Endothelial cell (in vitro differentiated cells): ENCODE results near the gene ACTN2. TPM values are rescaled to one million over a fixed set of nuclear protein-coding genes. Genes with fewer than 3 reads are reported as not detected.

Experiments used
- DNase-seq: peaks from one replicate; pipeline ENCODE4 v3.0.0; 2021; ENCODE audit warnings: low spot score
- H3K27ac Mint-ChIP-seq: one replicate; pipeline ENCODE4 v1.8.0; 2021; ENCODE audit warnings: mixed read lengths, inconsistent platforms; ENCODE audit not compliant: unreplicated experiment
- H3K27me3 Mint-ChIP-seq: one replicate; pipeline ENCODE4 v1.8.0; 2021; ENCODE audit warnings: mild to moderate bottlenecking, moderate library complexity, mixed read lengths, inconsistent platforms; ENCODE audit not compliant: unreplicated experiment
- H3K36me3 Mint-ChIP-seq: one replicate; pipeline ENCODE4 v1.8.0; 2021; ENCODE audit warnings: mild to moderate bottlenecking, low read depth, mixed read lengths, inconsistent platforms; ENCODE audit not compliant: unreplicated experiment
- H3K4me1 Mint-ChIP-seq: one replicate; pipeline ENCODE4 v1.8.0; 2021; ENCODE audit warnings: mild to moderate bottlenecking, mixed read lengths, inconsistent platforms; ENCODE audit not compliant: unreplicated experiment
- H3K4me3 Mint-ChIP-seq: one replicate; pipeline ENCODE4 v1.8.0; 2021; ENCODE audit warnings: mild to moderate bottlenecking, mixed read lengths, inconsistent platforms; ENCODE audit not compliant: unreplicated experiment
- H3K9me3 Mint-ChIP-seq: one replicate; pipeline ENCODE4 v1.8.0; 2021; ENCODE audit warnings: mixed read lengths, inconsistent platforms; ENCODE audit not compliant: unreplicated experiment
- long read RNA-seq: library from polyadenylated mRNA; unstranded; transcript quantifications from one replicate; pipeline ENCODE4 v2.0.0, GENCODE V29; 2020; ENCODE audit not compliant: unreplicated experiment
- total RNA-seq: library from RNA; stranded (reverse); fragmentation: NEBNext Ultra II Directional; extraction: Animal tissue kit (Norgen Biotek cat#: 25700); gene quantifications from one replicate; pipeline ENCODE4 v1.2.1, GENCODE V29; 2021; ENCODE audit not compliant: unreplicated experiment
- TF ChIP-seq, protein P1 (sequence below): fragments of 200-600 bp; sonication (generic); IDR thresholded peaks from one replicate; pipeline ENCODE4 v1.5.0; 2021; ENCODE audit warnings: antibody characterized with exemption; ENCODE audit not compliant: unreplicated experiment

ACTN2 gene
- total RNA-seq: 0.21 TPM
- long read RNA-seq, partial matches to known transcripts: 0 of 1 reads
- long read RNA-seq, other reads (novel, unspliced or antisense): 0 of 1 reads

DNA sequence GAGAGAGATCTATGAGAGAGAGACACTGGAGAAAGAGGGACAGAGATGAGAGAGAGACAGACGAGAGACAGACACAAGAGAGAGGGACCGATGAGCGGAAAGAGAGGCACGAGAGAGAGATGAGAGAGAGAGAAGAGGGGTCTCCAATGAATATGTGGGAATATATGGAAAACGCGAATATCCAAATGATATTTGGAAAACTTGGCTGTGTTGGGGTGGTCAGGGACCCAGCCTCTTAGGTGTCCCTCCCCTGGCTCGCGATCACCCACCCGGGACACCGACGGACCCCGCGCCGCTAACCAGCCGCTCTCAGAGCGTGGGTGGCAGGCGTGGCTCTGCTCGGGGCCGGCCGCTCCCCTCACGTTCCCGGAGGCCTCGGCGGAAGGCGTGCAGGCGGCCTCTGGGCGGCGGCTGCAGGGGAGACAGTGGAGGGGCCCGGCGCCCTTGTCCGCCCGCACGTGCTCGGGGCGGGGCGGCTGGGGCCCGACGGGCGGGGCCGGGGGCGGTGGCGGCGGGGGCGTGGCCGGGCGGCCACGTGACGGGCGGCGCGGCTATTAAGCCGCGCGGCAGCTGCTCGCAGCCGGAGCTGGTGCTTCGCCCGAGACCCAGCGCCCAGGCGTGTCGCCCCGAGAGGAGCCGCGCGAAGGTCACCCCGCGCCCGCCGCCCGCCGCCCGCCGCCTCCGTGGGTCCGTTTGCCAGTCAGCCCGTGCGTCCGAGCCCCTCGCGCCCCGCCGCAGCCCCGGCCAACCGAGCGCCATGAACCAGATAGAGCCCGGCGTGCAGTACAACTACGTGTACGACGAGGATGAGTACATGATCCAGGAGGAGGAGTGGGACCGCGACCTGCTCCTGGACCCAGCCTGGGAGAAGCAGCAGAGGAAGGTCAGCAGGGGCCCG lies at the start of gene ACTN2:
ACTN2 (plus strand) TSS at position 583 of the 898 bp plus-strand sequence; CDS start at position 758, 175 bp downstream.
- Mint-ChIP-seq H3K36me3 (peaks cover 7% of the 10 kb centered on the region), H3K27me3 (peaks cover 11% of the 10 kb centered on the region), H3K4me1 (peaks cover 6% of the 10 kb centered on the region), H3K9me3 (peaks cover 7% of the 10 kb centered on the region), H3K27ac (no peak within 1 kb of the TSS), H3K4me3 (peak within 1 kb of the TSS; percentile 87)
- TF ChIP-seq, protein P1, sequence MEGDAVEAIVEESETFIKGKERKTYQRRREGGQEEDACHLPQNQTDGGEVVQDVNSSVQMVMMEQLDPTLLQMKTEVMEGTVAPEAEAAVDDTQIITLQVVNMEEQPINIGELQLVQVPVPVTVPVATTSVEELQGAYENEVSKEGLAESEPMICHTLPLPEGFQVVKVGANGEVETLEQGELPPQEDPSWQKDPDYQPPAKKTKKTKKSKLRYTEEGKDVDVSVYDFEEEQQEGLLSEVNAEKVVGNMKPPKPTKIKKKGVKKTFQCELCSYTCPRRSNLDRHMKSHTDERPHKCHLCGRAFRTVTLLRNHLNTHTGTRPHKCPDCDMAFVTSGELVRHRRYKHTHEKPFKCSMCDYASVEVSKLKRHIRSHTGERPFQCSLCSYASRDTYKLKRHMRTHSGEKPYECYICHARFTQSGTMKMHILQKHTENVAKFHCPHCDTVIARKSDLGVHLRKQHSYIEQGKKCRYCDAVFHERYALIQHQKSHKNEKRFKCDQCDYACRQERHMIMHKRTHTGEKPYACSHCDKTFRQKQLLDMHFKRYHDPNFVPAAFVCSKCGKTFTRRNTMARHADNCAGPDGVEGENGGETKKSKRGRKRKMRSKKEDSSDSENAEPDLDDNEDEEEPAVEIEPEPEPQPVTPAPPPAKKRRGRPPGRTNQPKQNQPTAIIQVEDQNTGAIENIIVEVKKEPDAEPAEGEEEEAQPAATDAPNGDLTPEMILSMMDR: no peak
- DNase-seq: peak; percentile 41

DNA sequence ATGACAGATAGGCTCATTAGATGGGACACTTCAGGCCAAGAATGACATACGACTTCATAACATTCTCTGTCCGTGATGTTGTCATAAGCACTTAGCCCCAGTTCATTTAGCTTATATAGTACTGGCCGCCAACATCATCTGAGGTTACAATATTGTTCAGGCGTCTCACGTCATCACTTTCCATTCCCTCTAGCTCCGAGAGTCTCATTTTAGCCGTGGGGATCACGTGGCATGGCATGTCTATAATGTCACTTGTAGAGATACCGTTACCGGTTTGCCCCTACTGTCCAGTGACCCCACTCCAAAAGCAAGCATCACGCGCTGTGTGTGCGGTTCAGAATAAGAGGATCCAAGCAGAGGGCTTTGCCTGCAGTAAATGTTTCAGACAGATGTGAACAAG lies 47.4 kb upstream of the ACTN2 start:
- Mint-ChIP-seq H3K4me1 (no peaks in the 10 kb centered on the region), H3K9me3 (no peaks in the 10 kb centered on the region), H3K27me3 (peaks cover 2% of the 10 kb centered on the region), H3K27ac (no peak overlapping the region), H3K4me3 (no peak overlapping the region), H3K36me3 (no peaks in the 10 kb centered on the region)
- TF ChIP-seq, protein P1: no peak
- DNase-seq: no peak

DNA sequence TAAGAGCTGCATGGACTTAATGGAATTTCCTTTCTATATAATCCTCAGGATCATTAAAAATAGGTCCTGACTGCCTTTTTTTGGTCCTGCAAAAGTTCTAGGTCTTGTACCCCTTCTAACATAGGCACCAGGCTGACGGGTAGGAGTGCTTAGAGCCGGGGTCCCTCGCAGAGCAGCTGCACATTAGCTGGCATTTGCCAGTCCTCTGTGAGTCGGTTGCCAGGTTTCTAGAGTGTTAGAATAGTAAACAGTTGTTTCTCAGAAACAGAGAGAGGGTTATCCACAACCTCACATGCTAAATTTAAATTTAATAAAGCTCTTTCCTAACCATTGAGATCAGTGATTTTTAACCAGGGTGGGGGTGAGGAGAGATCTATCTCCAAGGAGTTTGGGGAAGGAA lies 46.6 kb upstream of the ACTN2 start:
- no peaks in the 10 kb centered on the region for H3K36me3 Mint-ChIP-seq
- no peak overlapping the region for H3K4me3 Mint-ChIP-seq
- TF ChIP-seq, protein P1: no peak
- peaks cover 2% of the 10 kb centered on the region for H3K27me3 Mint-ChIP-seq
- H3K27ac Mint-ChIP-seq: no peak overlapping the region
- no peaks in the 10 kb centered on the region for H3K9me3 Mint-ChIP-seq
- no peak for DNase-seq
- H3K4me1 Mint-ChIP-seq: no peaks in the 10 kb centered on the region

DNA sequence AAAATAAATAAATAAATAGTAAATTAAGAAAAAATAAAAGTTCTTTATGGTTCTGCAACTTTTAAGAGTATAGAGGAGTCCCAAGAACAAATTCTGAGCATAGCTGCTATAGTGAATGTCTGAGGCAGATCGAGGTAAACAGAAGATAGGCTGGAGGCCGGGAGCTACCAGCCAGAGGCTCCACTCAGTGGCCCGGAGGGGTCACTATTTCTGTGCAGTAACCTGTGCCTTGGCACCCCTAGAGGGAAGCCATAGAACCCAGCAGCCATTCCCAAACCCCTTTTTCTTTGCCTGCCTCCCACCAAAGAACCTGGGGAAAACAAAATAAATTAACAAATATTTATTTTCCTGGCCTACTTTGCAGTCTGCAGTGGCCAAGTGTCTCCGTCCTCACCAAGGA lies 43.5 kb upstream of the ACTN2 start:
- no peaks in the 10 kb centered on the region for H3K9me3 Mint-ChIP-seq
- TF ChIP-seq, protein P1: no peak
- H3K27ac Mint-ChIP-seq: no peak overlapping the region
- H3K27me3 Mint-ChIP-seq: no peaks in the 10 kb centered on the region
- H3K36me3 Mint-ChIP-seq: no peaks in the 10 kb centered on the region
- no peaks in the 10 kb centered on the region for H3K4me1 Mint-ChIP-seq
- DNase-seq: no peak
- H3K4me3 Mint-ChIP-seq: no peak overlapping the region
